Esophagus squamous epithelium (tissue), 5 donors: ENCODE results near the gene CHRNB2. TPM values are rescaled to one million over a fixed set of nuclear protein-coding genes. Genes with fewer than 3 reads are reported as not detected.

Experiments
- DNase-seq: peaks from one replicate; lab custom pipeline; 2025; lab: John Stamatoyannopoulos, UW
- H3K27ac ChIP-seq, 4 donors: fragments of 200-600 bp; sonication (generic); one replicate each; pipeline ENCODE4 v1.5.1; 2016 to 2019; ENCODE audit warnings: mild to moderate bottlenecking in 1 of 4
- H3K27me3 ChIP-seq, 4 donors: fragments of 200-600 bp; sonication (generic); 1 replicate in 3 of 4; 2 replicates in 1 of 4; pipeline versions ENCODE4 v1.5.1 to v1.6.0; 2017 to 2021; ENCODE audit warnings: antibody characterized with exemption in 1 of 4
- H3K36me3 ChIP-seq, 3 donors: fragments of 200-600 bp; sonication (generic); one replicate each; pipeline ENCODE4 v1.5.1; 2016 to 2019
- H3K4me1 ChIP-seq, 3 donors: fragments of 200-600 bp; sonication (generic); one replicate each; pipeline ENCODE4 v1.5.1; 2017 to 2019
- H3K4me3 ChIP-seq, 4 donors: fragments of 200-600 bp; sonication (generic); 1 replicate in 3 of 4; 2 replicates in 1 of 4; pipeline ENCODE4 v1.5.1; 2016 to 2019; ENCODE audit warnings: mild to moderate bottlenecking in 2 of 4, moderate library complexity in 1 of 4
- H3K9me3 ChIP-seq, 3 donors: fragments of 200-600 bp; sonication (generic); one replicate each; pipeline ENCODE4 v1.5.1; 2016 to 2019
- CTCF ChIP-seq, 6 experiments: fragments of 450-650 bp in 4 of 6; fragments of 200-600 bp in 2 of 6; sonication (generic) in 2 of 6; IDR thresholded peaks; one replicate each; pipeline ENCODE4 v1.5.1; 2016 to 2019; ENCODE audit warnings: antibody characterized with exemption in 6 of 6, mild to moderate bottlenecking in 4 of 6, moderate library complexity in 4 of 6
- POLR2A ChIP-seq, 4 donors: fragments of 450-650 bp; IDR thresholded peaks; one replicate each; pipeline ENCODE4 v1.6.1; 2017; ENCODE audit warnings: antibody characterized with exemption in 4 of 4, mild to moderate bottlenecking in 4 of 4, moderate library complexity in 3 of 4
- WGBS, 2 donors: methylation state at CpG; one replicate each; pipeline ENCODE4 v1.1.5; 2018; 5-methylcytosine and 5-hydroxymethylcytosine counted together
- intact Hi-C: fragments of 100-400 bp; cut with DNase I; formaldehyde crosslinking; loops from one replicate; pipeline ENCODE4 v1.15.0; 2022
- total RNA-seq, 4 donors: library from RNA; depleted of rRNA; stranded (reverse); fragments of >200 nt; gene quantifications; one replicate each; pipeline ENCODE4 v1.1.0, GENCODE V29; 2016
- donor health status: DM: yes; HTN: yes; CAD: no.

CHRNB2 gene
- total RNA-seq, 4 donors from 2014 or later: 0.11 to 0.38 (median 0.16) TPM

GRCh38 chr1:154629061-154629674, 61.6 kb downstream of the CHRNB2 start:
- Histone ChIP-seq H3K36me3 (peaks cover 0 to 15% (median 0%) of the 10 kb centered on the region in 3 donors), H3K27ac (no peak overlapping the region), H3K27me3 (peaks cover 0 to 3% (median 0%) of the 10 kb centered on the region in 4 donors), H3K9me3 (no peaks in the 10 kb centered on the region), H3K4me3 (no peak overlapping the region), H3K4me1 (peaks cover 11 to 33% (median 11%) of the 10 kb centered on the region in 3 donors)
- no peak for TF ChIP-seq CTCF (IDR thresholded peaks at IDR 0.05)
- no peak for TF ChIP-seq POLR2A (IDR thresholded peaks at IDR 0.05)
- intact Hi-C loops: no loop called here
- 80 to 82% methylated on average over 1 of the region's 1 CpG for WGBS, 2 donors
- no peak for DNase-seq

Other genes starting within 250 kb of the CHRNB2 start
- not detected for gene AQP10, start 246.7 kb upstream of the CHRNB2 start, total RNA-seq
- 10 to 100 TPM in 2 of 4 donors, 1 to 10 TPM in 2; 2.4 to 55.5 (median 11.1) TPM for gene ATP8B2, start 242.3 kb upstream of the CHRNB2 start, total RNA-seq
- gene IL6R, start 162.4 kb upstream of the CHRNB2 start, total RNA-seq: 10 to 100 TPM in 1 of 4 donors, 1 to 10 TPM in 3; 6.4 to 47.7 (median 8.1) TPM
- 1 to 10 TPM in 1 of 4 donors, under 1 TPM in 1, not detected in 2; 0.26 to 2.7 TPM for gene TDRD10, start 65.6 kb upstream of the CHRNB2 start, total RNA-seq
- 10 to 100 TPM in 1 of 4 donors, 1 to 10 TPM in 1, under 1 TPM in 2; 0.19 to 13.4 (median 4.1) TPM for gene SHE, start 65.4 kb upstream of the CHRNB2 start, total RNA-seq
- gene UBE2Q1, start 9.1 kb upstream of the CHRNB2 start, total RNA-seq: 10 to 100 TPM; 17.8 to 27.9 (median 24.3) TPM
- gene ADAR, start 40.4 kb downstream of the CHRNB2 start, total RNA-seq: 10 to 100 TPM; 45.2 to 68.5 (median 59.2) TPM